ENCODE results near the gene FAM187B.

The FAM187B gene

DNA sequence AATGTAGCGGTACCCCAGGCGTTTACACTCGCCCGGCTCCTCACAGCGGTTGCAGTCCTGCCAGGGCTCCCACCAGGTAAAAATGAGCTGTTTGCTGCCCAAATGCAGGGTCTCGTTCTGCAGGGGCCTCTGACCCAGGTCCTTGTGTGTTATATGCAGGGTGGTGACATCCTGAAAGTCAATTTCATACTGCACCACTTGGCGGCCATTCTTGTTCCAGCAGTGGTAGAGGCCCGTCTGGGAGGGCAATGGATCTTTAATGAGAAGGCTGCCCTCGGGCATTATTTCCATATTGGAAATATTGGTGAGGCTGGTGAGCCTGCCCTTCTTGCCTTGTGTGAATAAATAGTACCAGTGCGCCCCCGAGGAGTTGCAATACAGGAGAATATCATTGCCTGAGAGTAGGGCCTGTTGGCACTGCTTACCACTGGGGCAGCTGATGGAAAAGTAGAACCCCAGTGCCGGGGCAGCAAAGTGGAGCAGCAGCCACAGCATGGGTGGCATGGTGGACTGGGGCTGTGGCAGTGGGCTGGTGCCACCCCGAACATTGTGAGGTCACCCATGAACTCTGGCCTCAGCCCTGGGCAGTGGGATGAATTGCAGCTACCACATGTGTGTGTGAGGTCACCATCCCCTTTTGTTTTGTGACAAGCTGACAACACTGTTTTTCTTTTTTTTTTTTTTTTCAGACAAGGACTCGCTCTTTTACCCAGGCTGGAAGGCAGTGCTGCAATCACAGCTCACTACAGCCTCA is at the start of gene FAM187B:
Gene FAM187B (minus strand): TSS at position 563 of the 754 bp plus-strand sequence. CDS start 59 bp downstream, at position 504.
- peak; percentile 14 for DNase-seq
- Mint-ChIP-seq H3K4me3 (no peak within 1 kb of the TSS), H3K9me3 (no peaks in the 10 kb centered on the region), H3K27me3 (no peaks in the 10 kb centered on the region), H3K27ac (no peak within 1 kb of the TSS), H3K36me3 (ENCODE audit: low read depth) (no peaks in the 10 kb centered on the region), H3K4me1 (ENCODE audit: low read depth) (peaks cover 15% of the 10 kb centered on the region)

DNA sequence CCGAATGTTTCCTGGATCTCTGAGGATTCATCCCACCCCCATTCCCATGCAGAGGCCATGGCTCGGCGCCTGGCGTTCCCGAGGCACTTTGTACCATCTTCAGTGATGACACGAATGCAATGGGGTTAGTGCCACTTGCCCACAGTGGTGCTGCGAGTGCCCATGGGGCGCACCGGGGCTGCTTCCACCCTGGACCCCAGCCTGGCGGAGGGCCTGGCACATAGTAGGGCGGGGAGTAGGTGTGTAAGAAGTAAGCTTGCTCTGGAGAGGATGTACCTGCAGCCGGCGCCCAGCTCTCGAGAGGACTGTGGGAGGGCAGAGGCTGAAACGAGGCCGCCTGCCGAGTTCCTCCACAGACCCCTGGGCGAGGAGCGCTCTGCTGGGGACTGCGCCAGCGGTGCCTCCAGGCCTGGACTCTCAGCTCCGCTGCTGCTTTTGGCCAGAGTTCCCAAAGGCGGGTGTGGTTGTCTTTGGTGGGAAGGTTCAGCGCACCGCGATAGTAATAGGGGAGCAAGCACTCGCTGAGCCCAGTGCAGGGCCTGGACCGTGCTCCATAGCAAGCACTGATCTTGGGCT is 48.3 kb upstream of the FAM187B start:
- H3K4me1 Mint-ChIP-seq (ENCODE audit: low read depth), result peaks cover 9% of the 10 kb centered on the region
- H3K36me3 Mint-ChIP-seq (ENCODE audit: low read depth), result peaks cover 79% of the 10 kb centered on the region
- H3K9me3 Mint-ChIP-seq, result no peaks in the 10 kb centered on the region
- no peak for DNase-seq
- no peak overlapping the region for H3K4me3 Mint-ChIP-seq
- H3K27ac Mint-ChIP-seq, result peak overlapping the region; percentile 40
- H3K27me3 Mint-ChIP-seq, result peaks cover 6% of the 10 kb centered on the region

DNA sequence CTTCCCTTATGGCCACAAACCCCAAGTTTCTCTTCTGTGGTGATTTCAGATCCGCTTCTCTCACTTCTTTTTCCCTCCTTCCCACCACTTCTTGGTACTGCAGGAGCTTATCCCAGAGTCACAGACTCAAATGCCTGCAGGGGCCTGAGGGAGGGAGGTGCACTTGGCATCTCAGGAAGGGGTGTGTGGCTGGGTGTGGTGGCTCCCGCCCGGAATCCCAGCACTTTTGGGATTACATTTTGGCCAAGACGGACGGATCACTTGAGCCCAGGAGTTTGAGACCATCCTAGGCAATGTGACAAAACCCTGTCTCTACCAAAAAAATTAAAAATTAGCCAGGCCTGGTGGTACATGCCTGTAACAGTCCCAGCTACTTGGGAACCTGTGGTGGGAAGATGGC is 45.8 kb upstream of the FAM187B start:
- Mint-ChIP-seq H3K4me3 (no peak overlapping the region), H3K4me1 (ENCODE audit: low read depth) (peaks cover 20% of the 10 kb centered on the region), H3K27me3 (no peaks in the 10 kb centered on the region), H3K27ac (no peak overlapping the region), H3K9me3 (no peaks in the 10 kb centered on the region), H3K36me3 (ENCODE audit: low read depth) (peaks cover 93% of the 10 kb centered on the region)
- no peak for DNase-seq

DNA sequence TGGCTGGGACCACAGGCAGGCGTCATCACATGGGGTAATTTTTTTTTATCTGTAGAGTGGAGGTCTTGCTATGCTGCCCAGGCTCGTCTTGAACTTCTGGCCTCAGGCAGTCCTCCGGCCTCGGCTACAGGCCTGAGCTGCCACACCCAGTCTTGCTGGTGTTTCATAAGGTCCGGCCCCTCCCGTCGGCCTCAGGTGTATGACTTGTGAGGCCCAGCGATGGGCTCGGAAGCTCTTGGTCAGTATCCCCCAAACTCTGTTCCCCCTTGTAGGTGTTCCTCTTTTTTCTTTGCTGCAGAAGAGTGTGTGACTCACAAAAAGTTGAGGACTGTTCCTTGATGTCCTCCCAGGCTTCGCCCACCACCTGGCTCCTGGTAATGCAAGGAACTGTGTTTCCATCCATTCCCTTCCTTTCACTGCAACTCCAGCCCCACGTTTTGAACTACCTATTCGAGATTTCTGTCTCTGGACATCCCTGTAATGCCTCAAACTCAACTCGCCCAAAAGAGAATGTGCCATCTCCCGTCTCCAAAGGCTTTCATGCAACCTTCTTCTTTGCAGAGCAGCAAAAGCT is 45.2 kb upstream of the FAM187B start:
- Mint-ChIP-seq H3K27ac (peak overlapping the region; percentile 74), H3K4me1 (ENCODE audit: low read depth) (peaks cover 20% of the 10 kb centered on the region), H3K4me3 (no peak overlapping the region), H3K36me3 (ENCODE audit: low read depth) (peaks cover 89% of the 10 kb centered on the region), H3K9me3 (no peaks in the 10 kb centered on the region), H3K27me3 (no peaks in the 10 kb centered on the region)
- DNase-seq, result no peak

- Mint-ChIP-seq H3K27ac (peak overlapping the region; percentile 74), H3K36me3 (ENCODE audit: low read depth) (peaks cover 82% of the 10 kb centered on the region), H3K27me3 (no peaks in the 10 kb centered on the region), H3K9me3 (no peaks in the 10 kb centered on the region), H3K4me1 (ENCODE audit: low read depth) (peaks cover 20% of the 10 kb centered on the region), H3K4me3 (no peak overlapping the region)
- no peak for DNase-seq
These were observed 44.6 kb upstream of the FAM187B start for GRCh38 chr19:35272954-35273649.

DNA sequence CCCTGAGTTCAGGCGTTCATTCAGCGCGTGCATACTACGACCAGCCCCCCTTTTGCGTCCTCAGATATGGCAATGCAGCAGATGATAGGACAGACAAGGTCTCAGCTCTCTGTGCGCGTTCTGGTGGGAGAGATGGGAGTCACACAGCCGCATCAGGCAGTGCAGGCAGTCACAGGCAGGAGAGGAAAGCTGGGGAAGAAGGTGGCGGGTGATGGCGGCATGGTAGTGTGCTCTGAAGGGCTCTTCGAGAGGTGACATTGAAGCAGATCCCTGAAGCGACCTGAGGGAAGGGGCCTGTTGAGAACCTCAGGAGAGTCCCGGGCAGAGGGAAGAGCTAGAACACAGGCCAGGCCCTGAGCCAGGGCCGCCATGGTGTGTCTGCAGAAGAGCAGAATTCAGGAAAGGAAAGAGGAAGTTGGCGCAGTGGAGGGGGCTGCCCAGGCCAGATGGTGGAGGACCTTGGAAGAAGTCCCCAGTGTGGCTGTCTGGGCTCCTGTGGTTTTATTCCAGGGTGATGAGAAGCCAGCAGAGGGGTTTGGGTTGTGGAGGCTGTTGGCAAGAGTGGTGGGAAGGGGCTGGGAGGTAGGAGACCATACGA is 43.7 kb upstream of the FAM187B start:
- H3K27me3 Mint-ChIP-seq, result no peaks in the 10 kb centered on the region
- peaks cover 21% of the 10 kb centered on the region for H3K4me1 Mint-ChIP-seq (ENCODE audit: low read depth)
- no peak for DNase-seq
- no peaks in the 10 kb centered on the region for H3K9me3 Mint-ChIP-seq
- peaks cover 78% of the 10 kb centered on the region for H3K36me3 Mint-ChIP-seq (ENCODE audit: low read depth)
- H3K27ac Mint-ChIP-seq, result peak overlapping the region; percentile 60
- H3K4me3 Mint-ChIP-seq, result no peak overlapping the region

GRCh38 chr19:35271546-35271945 is 43.0 kb upstream of the FAM187B start:
- DNase-seq, result no peak
- H3K36me3 Mint-ChIP-seq (ENCODE audit: low read depth), result peaks cover 72% of the 10 kb centered on the region
- H3K27me3 Mint-ChIP-seq, result no peaks in the 10 kb centered on the region
- H3K4me1 Mint-ChIP-seq (ENCODE audit: low read depth), result peaks cover 24% of the 10 kb centered on the region
- H3K27ac Mint-ChIP-seq, result peak overlapping the region; percentile 60
- H3K4me3 Mint-ChIP-seq, result no peak overlapping the region
- H3K9me3 Mint-ChIP-seq, result no peaks in the 10 kb centered on the region

DNA sequence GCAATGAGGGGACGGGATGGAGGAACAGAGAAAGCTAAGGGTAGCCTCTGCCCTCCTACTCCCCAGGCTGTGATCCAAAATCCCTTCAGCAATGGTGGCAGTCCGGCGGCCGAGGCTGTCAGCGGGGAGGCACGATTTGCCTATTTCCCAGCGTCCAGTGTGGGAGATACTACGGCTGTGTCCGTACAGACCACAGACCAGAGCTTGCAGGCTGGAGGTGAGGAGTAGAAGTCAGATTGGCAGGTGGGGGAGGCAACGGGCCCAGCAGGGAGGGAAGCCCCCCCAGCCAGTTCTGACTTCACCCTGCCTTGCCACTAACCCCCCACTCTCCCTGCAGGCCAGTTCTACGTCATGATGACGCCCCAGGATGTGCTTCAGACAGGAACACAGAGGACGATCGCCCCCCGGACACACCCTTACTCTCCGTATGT is 41.9 kb upstream of the FAM187B start:
- Mint-ChIP-seq H3K27ac (peak overlapping the region; percentile 59), H3K4me1 (ENCODE audit: low read depth) (peaks cover 34% of the 10 kb centered on the region), H3K36me3 (ENCODE audit: low read depth) (peaks cover 72% of the 10 kb centered on the region), H3K9me3 (no peaks in the 10 kb centered on the region), H3K27me3 (no peaks in the 10 kb centered on the region), H3K4me3 (peak overlapping the region; percentile 68)
- no peak for DNase-seq

DNA sequence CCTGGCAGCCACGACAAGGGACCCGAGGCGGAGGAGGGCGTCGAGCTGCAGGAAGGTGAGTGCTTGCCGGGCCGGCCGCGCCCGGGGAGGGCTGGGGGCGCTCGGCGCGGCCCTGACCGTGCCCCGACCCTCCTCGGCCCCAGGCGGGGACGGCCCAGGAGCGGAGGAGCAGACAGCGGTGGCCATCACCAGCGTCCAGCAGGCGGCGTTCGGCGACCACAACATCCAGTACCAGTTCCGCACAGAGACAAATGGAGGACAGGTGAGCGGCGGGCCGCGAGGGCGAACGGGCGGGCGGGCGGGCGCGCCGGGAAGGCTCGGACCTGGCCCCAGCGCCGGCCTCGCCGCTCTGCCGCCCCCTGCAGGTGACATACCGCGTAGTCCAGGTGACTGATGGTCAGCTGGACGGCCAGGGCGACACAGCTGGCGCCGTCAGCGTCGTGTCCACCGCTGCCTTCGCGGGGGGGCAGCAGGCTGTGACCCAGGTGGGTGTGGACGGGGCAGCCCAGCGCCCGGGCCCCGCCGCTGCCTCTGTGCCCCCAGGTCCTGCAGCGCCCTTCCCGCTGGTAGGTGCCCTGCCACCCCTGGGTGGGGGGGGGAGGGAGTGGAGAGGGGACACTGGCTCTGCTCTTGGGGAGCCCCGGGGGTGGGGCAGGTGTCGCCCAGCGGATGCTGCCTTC is 41.0 kb upstream of the FAM187B start:
- Mint-ChIP-seq H3K4me1 (ENCODE audit: low read depth) (peaks cover 40% of the 10 kb centered on the region), H3K27ac (peak overlapping the region; percentile 71), H3K9me3 (no peaks in the 10 kb centered on the region), H3K36me3 (ENCODE audit: low read depth) (peaks cover 72% of the 10 kb centered on the region), H3K4me3 (peak overlapping the region; percentile 68), H3K27me3 (no peaks in the 10 kb centered on the region)
- peak; percentile 85 for DNase-seq

- Mint-ChIP-seq H3K9me3 (no peaks in the 10 kb centered on the region), H3K27me3 (no peaks in the 10 kb centered on the region)
These were observed 40.2 kb upstream of the FAM187B start, which contains the start of gene USF2 for GRCh38 chr19:35268536-35269437. USF2 (plus strand) TSS chr19:35268962; CDS start chr19:35269102, 140 bp downstream.

DNA sequence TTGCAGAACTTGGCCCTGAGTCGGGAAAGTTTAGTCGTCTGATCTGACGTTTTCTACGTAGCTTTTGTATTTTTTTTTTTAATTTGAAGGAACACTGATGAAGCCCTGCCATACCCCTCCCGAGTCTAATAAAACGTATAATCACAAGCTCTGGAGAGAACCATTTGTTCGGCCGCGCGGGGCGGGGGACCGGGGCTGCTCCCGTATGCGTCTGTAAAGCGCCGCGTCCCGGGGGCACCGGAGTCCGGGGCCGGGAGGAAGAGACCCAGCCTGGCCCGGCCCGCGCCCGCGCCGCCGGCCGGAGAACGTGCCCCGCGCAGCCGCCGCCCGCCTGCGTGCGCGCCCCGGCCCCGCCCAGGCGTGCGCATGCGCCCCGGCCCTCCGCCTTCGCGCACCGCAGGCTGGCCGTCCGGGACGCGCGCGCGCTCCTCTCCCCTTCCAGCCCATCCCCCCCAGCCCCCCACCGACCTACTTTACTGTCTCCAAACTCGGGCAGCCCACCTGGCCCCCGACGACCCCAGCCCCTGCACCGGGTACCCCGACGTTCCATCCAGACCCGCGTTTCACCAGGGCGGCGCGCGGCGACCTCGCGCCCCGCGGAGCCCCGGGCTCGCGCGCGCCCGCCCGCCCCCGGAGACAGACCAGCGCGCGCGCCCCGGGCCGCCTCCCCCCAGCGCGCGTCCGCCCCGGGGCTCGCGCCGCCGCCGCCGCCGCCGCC is 39.4 kb upstream of the FAM187B start:
- peak; percentile 85 for DNase-seq
- Mint-ChIP-seq H3K36me3 (ENCODE audit: low read depth) (peaks cover 64% of the 10 kb centered on the region), H3K4me1 (ENCODE audit: low read depth) (peaks cover 40% of the 10 kb centered on the region)

More at GRCh38 chr19:35268536-35269437, 40.2 kb upstream of the FAM187B start, which contains the start of gene USF2:
- Mint-ChIP-seq H3K27ac (peak within 1 kb of the TSS; percentile 97), H3K36me3 (ENCODE audit: low read depth) (peaks cover 72% of the 10 kb centered on the region), H3K4me1 (ENCODE audit: low read depth) (peaks cover 42% of the 10 kb centered on the region), H3K4me3 (peak within 1 kb of the TSS; percentile 93)
- DNase-seq, result peak; percentile 77

DNA sequence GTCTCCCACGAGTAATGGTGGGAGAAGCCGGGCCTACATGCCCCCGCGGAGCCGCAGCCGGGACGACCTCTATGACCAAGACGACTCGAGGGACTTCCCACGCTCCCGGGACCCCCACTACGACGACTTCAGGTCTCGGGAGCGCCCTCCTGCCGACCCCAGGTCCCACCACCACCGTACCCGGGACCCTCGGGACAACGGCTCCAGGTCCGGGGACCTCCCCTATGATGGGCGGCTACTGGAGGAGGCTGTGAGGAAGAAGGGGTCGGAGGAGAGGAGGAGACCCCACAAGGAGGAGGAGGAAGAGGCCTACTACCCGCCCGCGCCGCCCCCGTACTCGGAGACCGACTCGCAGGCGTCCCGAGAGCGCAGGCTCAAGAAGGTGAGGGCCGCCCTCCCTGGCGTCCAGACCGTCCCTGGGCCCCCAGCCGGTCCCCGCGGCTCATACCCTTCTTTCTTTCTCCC is 38.8 kb upstream of the FAM187B start:
- DNase-seq, result peak; percentile 75
- peak overlapping the region; percentile 97 for H3K27ac Mint-ChIP-seq
- peak overlapping the region; percentile 93 for H3K4me3 Mint-ChIP-seq
- no peaks in the 10 kb centered on the region for H3K27me3 Mint-ChIP-seq
- H3K9me3 Mint-ChIP-seq, result no peaks in the 10 kb centered on the region
- peaks cover 39% of the 10 kb centered on the region for H3K4me1 Mint-ChIP-seq (ENCODE audit: low read depth)
- H3K36me3 Mint-ChIP-seq (ENCODE audit: low read depth), result peaks cover 61% of the 10 kb centered on the region

More for the DNA sequence above, 39.4 kb upstream of the FAM187B start:
- Mint-ChIP-seq H3K9me3 (no peaks in the 10 kb centered on the region), H3K27ac (peak overlapping the region; percentile 97), H3K27me3 (no peaks in the 10 kb centered on the region), H3K4me3 (peak overlapping the region; percentile 93)

Data from activated T-cell treated with anti-CD3 and anti-CD28 coated beads, Interleukin-2, amount 50 U/mL, for 24 hours (primary cell).